Ovary (tissue), 9 donors: ENCODE results near the gene YIPF3. TPM values are rescaled to one million over a fixed set of nuclear protein-coding genes. Genes with fewer than 3 reads are reported as not detected.
A peak's percentile ranks its signal among the peaks of the same experiment; 100 is the strongest.

Source experiments
- DNase-seq, 5 donors: peaks; one replicate each; pipeline ENCODE4 v3.0.0-alpha.2; 2019 to 2020
- H3K27ac ChIP-seq, 2 donors: fragments of 200-600 bp; one replicate each; pipeline versions ENCODE4 v1.5.1 to v1.8.0; 2019 to 2022
- H3K27me3 ChIP-seq: fragments of 200-600 bp; one replicate; pipeline ENCODE4 v1.8.0; 2022
- H3K36me3 ChIP-seq: fragments of 200-600 bp; sonication (generic); one replicate; pipeline ENCODE4 v1.5.1; 2019
- H3K4me1 ChIP-seq: one replicate; pipeline ENCODE4 v1.8.1; 2013; ENCODE audit warnings: mild to moderate bottlenecking, moderate library complexity; ENCODE audit not compliant: insufficient read depth
- H3K4me3 ChIP-seq: fragments of 200-600 bp; sonication (generic); one replicate; pipeline ENCODE4 v1.5.1; 2017
- H3K9me3 ChIP-seq, 2 donors: fragments of 200-600 bp in 1 of 2; sonication (generic) in 1 of 2; one replicate each; pipeline versions ENCODE4 v1.5.1 to v1.8.1; 2013 to 2019; ENCODE audit warnings: mild to moderate bottlenecking in 1 of 2, moderate library complexity in 1 of 2
- EP300 ChIP-seq: sonication (generic); formaldehyde crosslinking; IDR thresholded peaks from one replicate; pipeline ENCODE4 v1.6.1; 2017; ENCODE audit warnings: antibody characterized with exemption
- POLR2A ChIP-seq: fragments of 450-650 bp; IDR thresholded peaks from one replicate; pipeline ENCODE4 v1.6.1; 2017; ENCODE audit warnings: antibody characterized with exemption, mild to moderate bottlenecking, moderate library complexity
- WGBS, 3 donors: extraction: QIAGEN DNeasy Blood & Tissue Kit in 1 of 3; methylation state at CpG; one replicate each; pipeline versions ENCODE4 v1.1.5 to v1.1.7; 2013 to 2017; 5-methylcytosine and 5-hydroxymethylcytosine counted together
- intact Hi-C, 4 donors: fragments of 100-400 bp; cut with DNase I; formaldehyde crosslinking; loops; one replicate each; pipeline versions ENCODE4 v1.11.0 to v1.15.1; 2022 to 2023
- polyA plus RNA-seq, 2 donors: library from polyadenylated mRNA; stranded (reverse); fragments of 200-250 nt in 1 of 2; fragments of 350-450 nt in 1 of 2; fragmentation: Illumina TruSeq in 1 of 2; extraction: RNeasy Lipid Tissue Mini Kit (QIAGEN cat#74804) in 1 of 2; gene quantifications; one replicate each; pipeline ENCODE4 v1.2.3, GENCODE V29; 2013 to 2014
- total RNA-seq, 7 donors: library from RNA; depleted of rRNA in 2 of 7; stranded (reverse); fragments of >200 nt in 2 of 7; fragmentation: NEBNext Ultra II Directional in 3 of 7; extraction: Animal tissue kit (Norgen Biotek cat#: 25700) in 3 of 7; gene quantifications; one replicate each; pipeline versions ENCODE4 v1.1.0 to v1.2.4, GENCODE V29; 2016 to 2023
- TF ChIP-seq, protein P1 (sequence below), 3 donors: fragments of 450-650 bp in 2 of 3; fragments of 200-600 bp in 1 of 3; IDR thresholded peaks; one replicate each; pipeline versions ENCODE4 v1.5.1 to v1.8.0; 2016 to 2022; ENCODE audit warnings: antibody characterized with exemption in 3 of 3, mild to moderate bottlenecking in 1 of 3
- donor health status: DM: no; HTN: no; CAD: no; lungs with moderate emphysema.
- donor health status: DM: no; HTN: no; CAD: no.
- donor health status: Bipolar disorder and iron deficiency.
- donor health status: DM: yes; HTN: yes; CAD: no.
- donor health status: DM: no; HTN: no; CAD: no.
- donor health status: DM: yes; HTN: yes; CAD: no.

The YIPF3 gene
- total and polyA plus RNA-seq, 9 donors, result 47.0 to 143 (median 78.3) TPM

GRCh38 chr6:43520097-43520496 is 3.4 kb upstream of the YIPF3 start:
- H3K36me3 ChIP-seq, result no peaks in the 10 kb centered on the region
- WGBS, 3 donors, result 67 to 81% (median 71%) methylated on average over 8 of the region's 8 CpGs
- intact Hi-C loops, result no loop called here
- no peak for TF ChIP-seq EP300
- TF ChIP-seq, protein P1, sequence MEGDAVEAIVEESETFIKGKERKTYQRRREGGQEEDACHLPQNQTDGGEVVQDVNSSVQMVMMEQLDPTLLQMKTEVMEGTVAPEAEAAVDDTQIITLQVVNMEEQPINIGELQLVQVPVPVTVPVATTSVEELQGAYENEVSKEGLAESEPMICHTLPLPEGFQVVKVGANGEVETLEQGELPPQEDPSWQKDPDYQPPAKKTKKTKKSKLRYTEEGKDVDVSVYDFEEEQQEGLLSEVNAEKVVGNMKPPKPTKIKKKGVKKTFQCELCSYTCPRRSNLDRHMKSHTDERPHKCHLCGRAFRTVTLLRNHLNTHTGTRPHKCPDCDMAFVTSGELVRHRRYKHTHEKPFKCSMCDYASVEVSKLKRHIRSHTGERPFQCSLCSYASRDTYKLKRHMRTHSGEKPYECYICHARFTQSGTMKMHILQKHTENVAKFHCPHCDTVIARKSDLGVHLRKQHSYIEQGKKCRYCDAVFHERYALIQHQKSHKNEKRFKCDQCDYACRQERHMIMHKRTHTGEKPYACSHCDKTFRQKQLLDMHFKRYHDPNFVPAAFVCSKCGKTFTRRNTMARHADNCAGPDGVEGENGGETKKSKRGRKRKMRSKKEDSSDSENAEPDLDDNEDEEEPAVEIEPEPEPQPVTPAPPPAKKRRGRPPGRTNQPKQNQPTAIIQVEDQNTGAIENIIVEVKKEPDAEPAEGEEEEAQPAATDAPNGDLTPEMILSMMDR (IDR thresholded peaks at IDR 0.05), result no peak
- no peak for TF ChIP-seq POLR2A
- no peak overlapping the region for H3K4me3 ChIP-seq
- DNase-seq, result no peak
- H3K27me3 ChIP-seq, result no peaks in the 10 kb centered on the region
- H3K9me3 ChIP-seq, result no peaks in the 10 kb centered on the region
- H3K27ac ChIP-seq, result no peak overlapping the region
- H3K4me1 ChIP-seq, result peaks cover 13% of the 10 kb centered on the region

GRCh38 chr6:43517505-43518357 is 1.0 kb upstream of the YIPF3 start:
- Histone ChIP-seq H3K4me1 (peaks cover 13% of the 10 kb centered on the region), H3K36me3 (no peaks in the 10 kb centered on the region), H3K4me3 (peak overlapping the region; percentile 61), H3K27ac (no peak overlapping the region), H3K9me3 (no peaks in the 10 kb centered on the region), H3K27me3 (no peaks in the 10 kb centered on the region)
- DNase-seq, result no peak
- WGBS, 3 donors, result 1 to 3% (median 2%) methylated on average over 10 of the region's 10 CpGs
- TF ChIP-seq, protein P1 (IDR thresholded peaks at IDR 0.05), result no peak
- TF ChIP-seq POLR2A (no peak), EP300 (no peak)
- intact Hi-C loops, result no loop called here

- H3K4me1 ChIP-seq, result peaks cover 13% of the 10 kb centered on the region
- H3K27ac ChIP-seq, result peak overlapping the region; percentile 51 to 54
- H3K27me3 ChIP-seq, result no peaks in the 10 kb centered on the region
- H3K4me3 ChIP-seq, result peak overlapping the region; percentile 61
- intact Hi-C loops, result no loop called here
- H3K9me3 ChIP-seq, result no peaks in the 10 kb centered on the region
- DNase-seq, result no peak
- 0 to 1% (median 0%) methylated on average over 10 of the region's 10 CpGs for WGBS, 3 donors
- TF ChIP-seq EP300 (no peak), POLR2A (no peak)
- TF ChIP-seq, protein P1 (IDR thresholded peaks at IDR 0.05), result no peak
- no peaks in the 10 kb centered on the region for H3K36me3 ChIP-seq
These were observed 394 bp downstream of the YIPF3 start for GRCh38 chr6:43516367-43516696.

DNA sequence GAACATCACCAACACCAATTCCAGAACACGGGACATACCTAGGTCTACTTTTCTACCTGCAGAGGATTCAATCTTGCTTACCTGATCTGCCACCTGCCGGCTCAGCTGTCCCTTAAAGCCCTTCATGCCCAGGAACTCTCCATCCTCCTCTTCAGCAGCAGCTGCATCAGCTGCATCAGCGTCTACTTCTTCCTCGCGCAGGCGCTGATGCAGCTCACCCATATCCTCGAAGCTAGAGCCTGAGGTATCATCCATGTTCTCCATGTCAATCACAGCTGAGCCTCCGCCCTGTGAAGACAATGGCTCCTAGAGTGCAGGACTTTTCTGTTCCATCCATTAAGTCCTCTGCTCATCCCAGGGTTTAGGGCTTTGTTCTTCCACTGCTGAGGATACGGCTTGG is 918 bp downstream of the YIPF3 start:
- H3K36me3 ChIP-seq, result no peaks in the 10 kb centered on the region
- WGBS, 3 donors, result 58 to 68% (median 61%) methylated on average over 9 of the region's 9 CpGs
- no peak overlapping the region for H3K27ac ChIP-seq
- peak overlapping the region; percentile 61 for H3K4me3 ChIP-seq
- TF ChIP-seq EP300 (no peak), POLR2A (no peak)
- TF ChIP-seq, protein P1 (IDR thresholded peaks at IDR 0.05), result no peak
- peaks cover 14% of the 10 kb centered on the region for H3K4me1 ChIP-seq
- intact Hi-C loops, result no loop called here
- DNase-seq, result no peak
- no peaks in the 10 kb centered on the region for H3K9me3 ChIP-seq
- H3K27me3 ChIP-seq, result no peaks in the 10 kb centered on the region
